NCI-H2081 treated with DMSO at 0.1 percent for 48 hours (cell line): ENCODE measurements around the gene PBLD.

Experiments used
- DNase-seq: peaks from one replicate; lab custom pipeline; 2025; lab: John Stamatoyannopoulos, UW

PBLD gene

DNA sequence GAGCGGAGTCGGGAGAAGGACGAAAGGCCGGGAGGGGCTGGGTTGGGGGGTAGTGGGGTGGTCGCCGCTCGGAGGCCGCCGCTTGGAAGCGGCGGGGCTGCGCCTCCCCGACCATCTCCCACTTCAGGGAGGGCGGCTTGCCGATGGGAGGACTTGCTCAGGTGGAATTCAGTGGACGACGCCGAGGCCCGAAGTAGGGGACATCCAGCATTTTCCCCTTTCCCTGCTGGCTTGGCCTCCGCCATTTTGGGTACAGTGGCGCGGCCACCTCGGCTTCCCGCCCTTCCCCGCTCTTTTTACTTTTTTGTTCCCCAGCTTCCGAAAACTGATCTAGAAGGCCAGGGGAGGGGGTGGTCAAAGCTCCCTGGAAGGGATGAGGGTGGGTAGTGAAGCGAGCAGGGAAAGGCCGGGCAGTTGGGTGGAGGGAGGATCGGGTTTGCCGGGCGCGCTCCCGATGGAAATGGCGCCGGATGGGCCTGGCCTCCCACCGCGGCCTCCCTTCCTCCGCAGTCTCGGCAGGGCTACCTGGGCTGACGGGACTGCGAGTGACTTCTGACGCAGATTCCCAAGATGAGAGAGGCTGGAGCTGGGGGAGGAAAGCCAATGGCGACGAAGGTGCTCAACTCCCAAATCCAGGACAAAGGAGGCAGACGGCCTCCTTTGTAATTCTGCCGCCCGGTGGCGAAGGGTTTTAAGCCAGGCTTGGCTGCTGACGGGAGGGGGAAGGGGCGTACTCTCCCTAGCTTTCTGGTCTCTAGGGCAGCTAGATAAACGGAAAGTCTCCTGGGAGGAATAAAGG lies at the start of gene PBLD:
TSS of gene PBLD (minus strand) at position 670 of the 799 bp plus-strand sequence. CDS start 26,084 bp downstream, outside the sequence.
- DNase-seq: no peak

DNA sequence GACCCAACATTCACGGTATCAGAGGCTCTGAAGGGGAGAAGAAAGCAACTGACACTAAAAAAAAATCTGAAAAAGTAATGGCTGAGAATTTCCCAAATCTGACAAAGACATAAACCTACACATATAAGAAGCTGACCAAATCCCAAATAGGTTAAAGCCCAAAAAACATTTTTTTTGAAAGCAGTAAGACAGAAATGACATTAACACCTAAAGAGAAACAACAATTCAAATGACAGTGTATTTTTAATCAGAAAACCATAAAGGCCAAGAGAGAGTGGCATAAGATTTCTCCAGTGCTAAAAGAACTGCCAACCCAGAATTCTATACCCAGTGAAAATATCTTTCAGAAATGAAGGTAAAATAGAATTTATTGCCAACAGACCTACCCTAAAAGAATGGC lies 38.9 kb upstream of the PBLD start:
- no peak for DNase-seq

DNA sequence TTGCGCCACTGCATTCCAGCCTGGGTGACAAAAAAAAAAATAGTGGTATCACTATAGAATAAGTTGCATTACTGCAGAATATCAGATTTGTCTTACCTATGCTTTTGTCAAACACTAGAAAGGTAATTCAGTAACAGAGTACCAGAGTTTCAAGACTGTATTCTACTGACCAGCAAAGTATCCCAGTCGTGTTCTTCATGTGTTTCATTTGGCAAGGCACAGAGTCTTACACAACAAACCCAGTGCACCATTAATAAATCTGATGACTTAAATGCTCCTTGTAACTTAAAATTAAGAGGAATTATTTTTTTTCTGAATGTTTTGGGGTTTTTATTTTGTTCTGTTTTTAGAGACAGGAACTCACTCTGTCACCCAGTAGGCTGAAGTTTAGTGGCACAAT lies 34.4 kb upstream of the PBLD start:
- no peak for DNase-seq

DNA sequence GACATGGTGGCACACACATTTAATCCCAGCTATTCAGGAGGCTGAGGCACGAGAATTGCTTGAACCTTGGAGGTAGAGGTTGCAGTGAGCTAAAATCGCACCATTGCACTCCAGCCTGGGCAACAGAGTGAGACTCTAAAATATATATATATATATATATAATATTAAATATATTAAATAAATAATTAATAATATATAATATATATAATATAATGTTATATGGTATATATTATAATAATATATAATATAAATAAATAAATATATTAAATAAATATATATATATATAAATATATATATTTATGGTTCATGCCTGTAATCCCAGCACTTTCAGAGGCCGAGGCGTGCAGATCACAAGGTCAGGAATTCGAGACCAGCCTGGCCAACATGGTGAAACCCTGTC lies 33.9 kb upstream of the PBLD start:
- DNase-seq: no peak

DNA sequence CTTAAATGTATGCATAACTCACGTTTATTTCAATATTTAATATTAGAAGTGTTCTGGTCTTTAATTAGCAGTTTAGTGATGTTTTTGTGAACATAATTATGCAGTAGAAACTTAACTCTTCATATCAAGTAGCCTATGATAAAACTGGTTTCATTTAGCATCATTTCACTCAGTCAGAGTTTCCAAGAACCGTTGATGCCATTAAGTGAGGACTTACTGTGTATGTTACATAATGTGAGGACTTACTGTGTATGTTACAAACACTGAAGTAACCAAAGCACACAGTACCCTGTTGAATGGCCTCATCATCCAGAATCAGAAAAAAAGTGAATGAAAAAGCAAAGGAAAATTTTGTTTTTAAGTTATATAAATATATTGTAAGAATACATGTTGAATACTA lies 32.9 kb upstream of the PBLD start:
- DNase-seq: no peak

DNA sequence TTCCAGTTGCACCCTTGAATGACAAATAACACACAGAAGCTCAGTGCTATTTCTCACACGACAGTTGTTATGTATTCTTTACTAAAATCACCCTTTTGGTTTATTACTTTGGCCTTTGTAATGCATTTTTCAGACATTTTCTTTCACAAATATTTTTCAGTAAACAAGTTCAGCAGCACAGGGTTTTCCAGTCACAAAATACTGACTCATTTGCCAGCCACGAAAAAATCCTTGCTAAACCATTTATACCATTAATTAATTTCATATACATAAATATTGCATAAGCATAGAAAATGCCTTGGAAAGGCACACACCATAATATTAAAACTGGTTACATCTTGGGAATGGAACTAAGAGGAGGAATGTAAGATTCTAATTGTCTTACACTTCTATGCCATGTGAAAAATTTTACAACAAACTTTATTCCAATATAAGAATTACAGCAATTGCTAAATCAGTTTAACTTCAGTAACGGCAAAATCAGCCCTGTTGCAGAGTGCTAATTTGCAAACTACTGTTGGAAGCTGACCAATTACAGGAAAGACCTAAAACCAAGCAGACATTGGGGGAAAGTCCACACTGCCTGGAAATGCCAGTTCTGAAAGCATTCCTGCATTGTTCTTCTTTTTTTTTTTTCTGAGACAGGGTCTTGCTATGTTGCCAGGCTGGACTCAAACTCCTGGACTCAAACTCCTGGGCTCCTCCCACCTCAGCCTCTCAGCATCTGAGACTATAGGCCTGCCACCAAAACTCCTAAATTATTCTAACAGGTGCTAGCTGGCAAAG lies 31.6 kb upstream of the PBLD start:
- no peak for DNase-seq

DNA sequence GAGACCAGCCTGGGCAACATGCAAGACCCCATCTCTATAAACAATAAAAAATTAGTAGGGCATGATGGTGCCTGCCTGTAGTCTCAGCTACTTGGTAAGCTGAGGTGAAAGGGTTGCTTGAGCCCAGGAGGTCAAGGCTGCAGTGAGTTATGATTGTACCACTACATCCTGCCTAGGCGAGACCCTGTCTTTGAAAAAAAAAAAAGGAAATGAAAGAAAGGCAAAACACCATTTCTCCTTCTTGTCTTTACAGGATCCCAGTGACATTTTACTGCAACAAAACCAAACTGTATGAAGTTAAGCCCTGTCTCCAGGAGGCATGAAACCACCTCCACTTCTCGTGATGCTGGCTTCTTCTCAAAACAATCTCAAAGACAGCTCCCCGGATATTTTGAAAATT lies 29.9 kb upstream of the PBLD start:
- DNase-seq: no peak

DNA sequence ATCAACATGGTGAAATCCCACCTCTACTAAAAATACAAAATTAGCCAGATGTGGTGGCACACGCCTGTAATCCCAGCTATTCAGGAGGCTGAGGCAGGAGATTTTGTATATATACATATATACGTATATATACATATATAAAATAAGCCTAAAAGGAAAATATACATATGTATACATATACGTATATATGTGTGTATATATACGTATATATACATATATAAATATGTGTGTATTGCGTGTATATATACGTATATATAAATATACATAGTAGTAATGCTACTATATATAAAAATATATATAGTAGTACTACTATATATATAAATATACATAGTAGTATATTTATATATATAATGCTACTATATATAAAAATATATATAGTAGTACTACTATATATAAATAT lies 26.5 kb upstream of the PBLD start:
- no peak for DNase-seq

DNA sequence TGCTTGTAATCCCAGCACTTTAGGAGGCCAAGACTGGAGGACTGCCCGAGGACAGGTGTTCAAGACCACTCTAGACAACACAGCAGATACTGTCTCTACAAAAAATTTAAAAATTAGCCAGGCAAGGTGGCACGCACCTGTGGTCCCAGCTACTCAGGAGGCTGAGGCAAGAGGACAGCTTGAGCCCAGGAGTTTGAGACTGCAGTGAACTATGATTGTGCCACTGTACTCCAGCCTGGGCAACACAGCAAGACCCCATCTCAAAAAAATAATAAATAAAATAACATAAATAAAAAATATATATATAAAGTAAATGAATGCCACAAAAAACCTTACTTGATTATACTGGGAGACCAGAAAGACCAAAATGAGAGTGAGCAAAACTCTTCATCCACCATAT lies 20.8 kb upstream of the PBLD start:
- no peak for DNase-seq

DNA sequence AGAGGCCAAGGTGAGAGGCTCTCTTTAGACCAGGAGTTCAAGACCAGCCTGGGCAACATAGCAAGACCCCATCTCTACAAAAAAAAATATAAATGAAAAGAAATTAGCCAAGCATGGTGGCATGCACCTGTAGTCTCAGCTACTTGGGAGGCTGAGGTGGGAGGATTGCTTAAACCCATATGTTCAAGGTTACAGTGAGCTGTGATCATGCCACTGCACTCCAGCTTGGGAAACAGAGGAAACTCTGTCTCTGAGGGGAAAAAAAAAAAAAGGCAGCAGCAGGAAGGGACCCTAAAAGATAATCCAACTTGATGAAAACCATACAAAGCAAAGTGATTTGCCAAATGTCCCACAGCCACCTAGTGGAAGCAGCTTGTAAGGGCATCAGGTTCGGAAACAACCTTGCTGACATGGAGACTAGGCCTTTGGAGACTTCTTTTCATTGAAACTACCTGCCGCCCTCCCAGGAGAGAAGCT lies 15.6 kb upstream of the PBLD start:
- DNase-seq: no peak

DNA sequence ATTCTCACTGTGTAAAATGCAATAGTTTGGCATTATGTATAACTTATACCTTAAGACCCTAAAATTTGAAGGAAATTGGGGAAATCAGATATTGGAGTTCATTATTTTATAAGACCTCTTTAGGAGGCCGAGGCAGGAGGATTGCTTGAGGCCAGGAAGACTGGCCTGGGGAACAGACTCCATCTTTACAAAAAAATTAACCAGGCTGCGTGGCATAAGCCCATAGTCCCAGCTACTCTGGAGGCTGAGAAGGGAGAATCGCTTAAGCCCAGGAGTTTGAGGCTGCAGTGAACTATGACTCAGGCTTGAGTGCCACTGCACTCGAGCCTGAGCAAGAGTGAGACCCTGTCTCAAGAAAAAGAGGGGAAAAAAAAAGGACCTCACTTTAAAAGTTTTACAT lies 14.0 kb upstream of the PBLD start:
- no peak for DNase-seq

DNA sequence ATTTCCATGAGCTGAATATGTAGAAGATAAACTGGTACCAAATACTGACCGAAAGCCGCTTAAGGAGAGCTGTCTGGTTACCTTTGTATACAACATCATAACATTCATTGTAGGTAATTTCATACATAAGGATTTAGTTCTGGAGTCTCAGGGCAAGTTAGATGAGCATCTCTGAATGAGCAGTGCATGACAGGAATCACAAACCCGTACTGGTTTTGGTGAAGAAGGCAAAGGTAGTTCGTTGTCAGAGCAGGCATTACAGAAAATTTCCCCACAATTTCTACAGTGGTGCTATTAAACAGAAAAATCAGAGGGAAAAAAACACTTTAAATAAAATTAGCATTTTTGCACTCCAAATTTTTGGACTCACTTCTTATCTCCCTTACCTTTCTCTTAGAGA lies 12.9 kb upstream of the PBLD start:
- DNase-seq: no peak

DNA sequence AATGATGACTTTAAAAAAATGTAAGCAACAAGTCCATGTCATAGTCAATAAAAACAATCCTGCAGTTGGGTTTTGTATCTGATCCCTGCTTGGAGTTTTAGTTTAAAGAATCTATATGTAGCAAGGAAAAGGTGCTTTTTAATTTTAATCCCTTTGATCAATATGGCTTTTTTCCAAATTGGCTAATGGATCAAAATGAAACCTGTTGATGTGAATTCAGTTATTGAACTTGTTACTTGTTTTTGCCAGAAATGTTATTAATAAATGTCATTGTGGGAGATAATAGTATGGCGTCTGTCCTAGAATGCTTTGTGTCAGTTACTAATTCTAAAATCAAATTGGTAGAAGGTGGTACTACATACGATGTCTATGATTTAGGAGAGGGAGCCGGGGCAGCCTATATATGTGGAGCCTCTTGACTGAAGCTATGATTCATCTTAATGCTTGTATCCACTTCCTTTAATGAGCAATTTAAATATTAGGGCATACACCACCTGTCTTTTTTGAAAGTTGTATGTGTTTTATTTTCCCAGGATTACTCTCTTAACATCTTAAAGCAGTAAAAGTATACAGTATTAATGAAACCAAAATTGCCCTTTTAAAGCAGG lies 10.3 kb upstream of the PBLD start:
- no peak for DNase-seq

DNA sequence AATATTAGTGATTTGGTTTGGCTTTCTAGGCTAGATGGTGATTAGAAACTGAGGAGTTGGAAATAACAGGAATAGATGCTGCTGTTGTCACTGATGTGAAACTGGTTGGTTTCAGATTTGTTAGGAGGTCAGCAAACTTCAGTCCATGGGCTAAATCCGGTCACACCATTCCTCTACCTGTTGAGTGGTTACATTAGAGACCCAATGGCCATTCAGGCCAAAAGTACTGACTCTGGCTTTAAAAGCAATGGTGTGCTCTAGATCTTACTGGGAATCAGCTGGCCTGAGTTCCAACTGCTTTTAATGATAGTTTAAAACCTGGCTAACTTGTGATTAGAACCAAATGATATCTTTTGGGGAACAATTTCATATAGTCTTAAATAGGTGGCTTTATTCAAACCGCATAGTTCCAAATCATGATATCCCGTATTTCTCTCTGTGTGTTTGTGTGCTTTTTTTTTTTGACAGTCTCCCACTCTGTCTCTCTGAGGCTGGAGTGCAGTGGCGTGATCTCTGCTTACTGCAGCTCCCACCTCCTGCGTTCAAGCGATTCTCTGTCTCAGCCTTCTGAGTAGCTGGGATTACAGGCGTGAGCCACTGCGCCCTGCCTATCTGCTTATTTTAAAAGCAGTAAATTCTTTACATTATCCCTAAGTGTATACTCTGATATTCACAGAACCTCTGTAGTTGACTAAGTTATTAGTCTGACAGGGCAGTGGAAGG lies 7.8 kb upstream of the PBLD start:
- DNase-seq: no peak

DNA sequence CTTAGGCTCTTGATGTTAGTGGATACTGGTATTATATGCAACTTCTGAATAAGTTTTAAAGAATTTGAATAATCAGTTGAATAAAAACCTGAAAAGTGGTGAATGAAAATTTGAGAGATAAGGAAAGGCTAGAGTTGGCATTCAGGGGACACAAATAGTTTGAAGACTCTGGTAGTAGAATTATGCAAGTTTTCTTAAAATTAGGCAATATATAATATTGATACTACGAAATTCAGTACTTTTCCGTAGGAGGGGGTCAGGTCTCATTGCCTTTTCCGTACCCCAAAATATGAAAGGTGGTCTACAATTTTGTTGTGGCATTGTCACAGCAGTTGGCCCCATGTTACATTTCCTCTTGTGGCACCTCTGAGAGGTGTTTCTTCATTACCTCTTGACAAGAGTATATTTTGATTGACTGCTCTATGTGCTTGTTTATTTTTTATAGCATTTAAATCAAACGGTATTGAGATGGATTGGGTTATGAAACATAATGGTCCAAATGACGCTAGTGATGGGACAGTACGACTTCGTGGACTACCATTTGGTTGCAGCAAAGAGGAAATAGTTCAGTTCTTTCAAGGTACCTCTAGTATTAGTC lies 4.1 kb upstream of the PBLD start:
- DNase-seq: no peak

DNA sequence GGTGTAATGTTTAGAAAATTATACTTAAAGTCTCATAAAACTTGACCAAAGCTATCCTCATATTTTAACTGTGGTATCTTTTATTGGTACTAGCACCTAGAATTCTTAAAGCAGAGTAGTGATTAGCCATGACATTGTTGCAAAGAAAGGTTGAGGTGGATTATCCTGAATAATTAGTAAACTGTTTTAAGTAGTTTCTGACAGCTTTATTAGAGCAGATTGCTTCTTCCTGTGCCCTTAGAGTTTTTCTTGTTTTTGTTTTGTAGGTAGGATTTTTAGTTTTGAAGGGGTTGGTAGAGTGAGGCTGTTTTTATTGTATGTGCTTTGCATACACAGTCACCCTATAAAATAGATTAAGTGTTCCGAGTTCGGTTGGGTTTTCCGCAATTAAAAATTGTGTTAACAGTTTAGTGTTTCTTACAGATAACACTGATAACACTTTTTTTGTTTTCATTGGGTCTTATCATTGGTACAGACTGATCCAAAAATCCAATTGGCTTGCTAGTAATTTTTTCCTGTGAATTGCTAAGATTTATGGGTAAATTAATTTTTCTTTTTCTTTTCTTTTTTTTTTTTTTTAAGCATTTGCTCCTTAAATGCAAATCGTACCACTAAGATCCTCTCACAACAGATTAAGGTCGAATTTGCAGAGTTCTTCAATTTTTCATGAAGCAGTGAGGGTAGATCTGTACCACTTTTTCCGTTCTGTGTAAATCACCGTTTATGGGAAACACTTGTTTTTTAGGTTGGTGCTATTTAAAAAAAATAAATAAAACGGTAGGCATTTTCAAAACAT lies 2.1 kb upstream of the PBLD start:
- no peak for DNase-seq

DNA sequence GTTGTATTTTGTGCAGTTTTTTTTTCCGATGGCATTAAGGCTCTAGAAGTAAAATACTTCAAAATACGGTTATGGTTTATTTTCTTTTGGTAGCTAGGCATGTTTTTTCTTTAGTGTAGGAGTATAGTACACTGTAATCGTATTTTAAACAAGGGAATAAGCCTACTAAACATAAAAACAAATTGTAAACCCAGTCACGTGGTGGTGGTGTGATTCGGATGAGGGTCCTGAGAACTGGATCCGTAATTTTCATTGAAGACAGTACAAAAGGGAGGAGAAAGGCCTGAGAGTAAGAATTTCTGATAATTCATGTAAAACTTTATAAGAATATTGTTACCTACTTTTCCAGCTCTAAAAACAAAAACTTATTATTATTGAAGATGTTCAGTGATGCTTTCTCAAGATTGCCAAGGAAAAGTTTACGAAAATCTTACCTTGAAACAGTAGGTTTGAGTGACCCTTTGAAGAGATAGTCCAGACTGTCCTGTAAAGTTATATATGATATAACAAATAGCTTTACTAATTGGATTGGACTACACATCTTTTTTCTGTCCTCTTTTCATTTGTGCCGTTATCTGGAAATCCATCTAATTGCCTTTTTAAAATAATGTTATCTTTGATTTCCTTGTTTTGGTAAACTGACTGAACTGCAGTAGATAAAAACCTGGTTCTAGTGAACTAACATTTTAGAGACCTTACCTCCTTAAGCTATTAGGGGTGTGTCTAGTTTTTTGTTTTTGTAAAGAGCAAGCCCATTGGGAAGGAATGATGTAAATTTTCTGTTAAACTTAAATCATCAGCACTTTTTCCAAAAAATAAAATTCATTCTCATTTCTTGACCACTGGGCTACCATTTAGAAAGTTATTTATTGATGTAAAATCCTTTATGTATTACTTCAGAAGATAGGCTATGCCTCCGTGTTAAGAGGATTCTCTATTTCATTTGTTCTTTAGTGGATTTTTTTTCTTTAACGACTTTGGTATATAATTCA lies 1.0 kb upstream of the PBLD start:
- no peak for DNase-seq

DNA sequence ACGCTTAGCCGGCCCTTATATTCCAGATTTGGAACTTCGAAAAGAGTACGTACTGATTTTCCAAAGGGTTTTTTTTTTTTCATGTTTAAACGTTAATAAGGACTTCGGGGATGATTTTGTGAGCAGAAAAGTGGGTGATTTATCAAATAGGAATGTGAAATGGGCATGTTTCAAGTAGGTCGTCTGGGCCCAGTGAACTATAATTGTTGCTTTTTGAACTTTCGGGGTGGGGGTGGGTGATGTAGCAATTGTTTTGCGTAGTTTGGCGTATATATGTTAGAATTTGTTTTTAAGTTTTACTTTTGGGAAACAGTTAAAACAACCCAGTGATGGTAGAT lies 299 bp upstream of the PBLD start:
- DNase-seq: no peak

DNA sequence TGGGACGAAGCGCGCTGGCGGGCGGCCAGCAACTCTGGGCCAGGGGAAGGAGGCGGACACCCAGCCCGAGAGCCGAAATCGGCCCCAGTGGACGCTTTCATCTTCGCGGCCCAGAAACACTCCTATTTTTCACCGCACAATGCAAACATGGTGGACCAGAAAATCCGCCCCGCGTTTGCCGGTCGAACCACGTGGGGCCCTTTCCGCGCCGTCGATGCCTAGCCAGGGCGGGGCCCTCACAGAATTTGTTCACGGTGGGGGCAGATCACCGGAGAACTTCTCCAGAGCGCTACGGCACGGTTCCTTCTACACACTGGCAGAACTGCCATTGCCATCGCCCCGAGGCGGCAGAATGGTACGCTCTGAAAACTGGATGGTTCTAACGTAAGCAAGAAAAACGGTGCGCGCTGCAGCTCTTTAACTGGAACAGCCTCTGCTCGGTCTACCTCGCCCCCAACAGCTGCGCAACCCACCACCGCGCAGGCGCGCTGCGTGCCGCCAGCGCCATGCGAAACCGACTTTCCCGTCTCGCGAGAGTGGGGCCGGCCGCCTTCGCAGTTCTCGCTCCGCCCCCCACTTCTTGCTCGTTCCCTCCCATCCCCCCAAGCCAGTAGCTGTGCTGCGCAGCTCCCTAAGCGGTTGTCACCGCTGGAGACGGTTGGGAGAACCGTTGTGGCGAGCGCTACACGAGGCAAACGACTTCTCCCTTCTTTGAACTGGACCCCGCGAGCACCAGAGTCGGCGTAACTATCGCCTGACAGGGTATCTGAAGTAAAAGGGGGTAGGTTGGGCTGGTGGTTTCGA lies 1.1 kb downstream of the PBLD start, which contains the start of gene HNRNPH3:
TSS of gene HNRNPH3 (plus strand) at position 610 of the 804 bp plus-strand sequence. CDS start 5,158 bp downstream, outside the sequence.
- DNase-seq: peak; percentile 72
